ENCODE results near the gene SLC27A5.
"Not testable (repeated sequence)": the region's sequence is repeated elsewhere in the genome, so short reads cannot be mapped to it uniquely, and the experiment has no call there.

DNA sequence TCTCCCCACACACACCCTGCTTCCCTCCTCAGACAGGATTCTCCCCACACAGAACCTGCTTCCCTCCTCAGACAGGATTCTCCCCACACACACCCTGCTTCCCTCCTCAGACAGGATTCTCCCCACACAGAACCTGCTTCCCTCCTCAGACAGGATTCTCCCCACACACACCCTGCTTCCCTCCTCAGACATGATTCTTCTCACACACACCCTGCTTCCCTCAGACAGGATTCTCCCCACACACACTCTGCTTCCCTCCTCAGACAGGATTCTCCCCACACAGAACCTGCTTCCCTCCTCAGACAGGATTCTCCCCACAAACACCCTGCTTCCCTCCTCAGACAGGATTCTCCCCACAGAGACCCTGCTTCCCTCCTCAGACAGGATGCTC lies 27.4 kb upstream of the SLC27A5 start:
- not testable (repeated sequence) for TF ChIP-seq CTCF (IDR thresholded peaks at IDR 0.05; ENCODE audit: low read length); EZH2 (optimal IDR thresholded peaks at IDR 0.05; ENCODE audit: low read depth, low read length); EZH2phosphoT487 (IDR thresholded peaks at IDR 0.05; ENCODE audit: low read length)

Measured in MM.1S (cell line).